NT2/D1 (cell line): ENCODE results near the gene GAB4.

Source experiments
- SUZ12 ChIP-seq: IDR thresholded peaks from 2 replicates; pipeline ENCODE4 v1.6.1; 2011; ENCODE audit not compliant: insufficient read length, insufficient read depth; ENCODE audit errors: extremely low read depth
- YY1 ChIP-seq: IDR thresholded peaks from 2 replicates; pipeline ENCODE4 v1.6.1; 2011; ENCODE audit not compliant: insufficient read length, insufficient read depth

GRCh38 chr22:17007852-17008731 is at the start of gene GAB4:
- TF ChIP-seq YY1 (no peak), SUZ12 (no peak)
